PC-9 (cell line): ENCODE results near the gene ARHGAP8. TPM values are rescaled to one million over a fixed set of nuclear protein-coding genes. Genes with fewer than 3 reads are reported as not detected.

Source experiments
- BruUV-seq: library from RNA; stranded (reverse); fragments of 400-500 nt; replicated peaks from 2 replicates; lab custom pipeline; 2021; lab: Mats Ljungman, UMichigan
- CTCF ChIA-PET: fragments of 300-600 bp; sonication (Branson Sonifier 250); formaldehyde crosslinking; loops from one replicate; lab custom pipeline; 2022; ENCODE audit warnings: antibody characterized with exemption; lab: Charles Lee
- POLR2A ChIA-PET: fragments of 300-600 bp; sonication (Branson Sonifier 250); formaldehyde crosslinking; loops from one replicate; lab custom pipeline; 2022; ENCODE audit warnings: antibody characterized with exemption; ENCODE audit not compliant: unreplicated experiment; lab: Charles Lee
- DNase-seq, 2 experiments: peaks; one replicate each; pipeline versions ENCODE4 v3.0.0 to v3.0.0-alpha.2; 2015 to 2022; ENCODE audit warnings: mixed read lengths in 1 of 2
- H2AFZ ChIP-seq: fragments of 200-600 bp; sonication (generic); 2 replicates; pipeline ENCODE4 v1.8.1; 2017; ENCODE audit warnings: antibody characterized with exemption
- H3F3A ChIP-seq: fragments of 200-600 bp; sonication (generic); 2 replicates; pipeline ENCODE4 v1.8.1; 2017; ENCODE audit warnings: antibody characterized with exemption, mild to moderate bottlenecking, low read depth; ENCODE audit not compliant: insufficient read depth
- H3K27ac ChIP-seq: fragments of 200-600 bp; sonication (generic); 2 replicates; pipeline ENCODE4 v1.6.1; 2016; ENCODE audit warnings: mixed run types
- H3K27me3 ChIP-seq: fragments of 200-600 bp; sonication (generic); 2 replicates; pipeline ENCODE4 v1.6.1; 2016; ENCODE audit warnings: low read depth, mixed run types; ENCODE audit not compliant: insufficient read depth
- H3K36me3 ChIP-seq: fragments of 200-600 bp; sonication (generic); 2 replicates; pipeline ENCODE4 v1.6.1; 2016; ENCODE audit warnings: low read depth, mixed run types
- H3K4me1 ChIP-seq: fragments of 200-600 bp; sonication (generic); replicated peaks from 2 replicates; pipeline ENCODE4 v1.6.1; 2016; ENCODE audit warnings: mixed run types; ENCODE audit not compliant: insufficient read depth
- H3K4me2 ChIP-seq: fragments of 200-600 bp; sonication (generic); 2 replicates; pipeline ENCODE4 v1.6.1; 2017; ENCODE audit warnings: mixed run types
- H3K4me3 ChIP-seq: fragments of 200-600 bp; sonication (generic); 2 replicates; pipeline ENCODE4 v1.6.1; 2016; ENCODE audit warnings: mixed run types
- H3K79me2 ChIP-seq: fragments of 200-600 bp; sonication (generic); 2 replicates; pipeline ENCODE4 v1.6.1; 2017; ENCODE audit warnings: low read depth, mixed run types
- H3K9me2 ChIP-seq: fragments of 200-600 bp; sonication (generic); 2 replicates; pipeline ENCODE4 v1.8.1; 2017; ENCODE audit warnings: mild to moderate bottlenecking; ENCODE audit not compliant: insufficient read depth
- H3K9me3 ChIP-seq: fragments of 200-600 bp; sonication (generic); 2 replicates; pipeline ENCODE4 v1.8.1; 2016; ENCODE audit warnings: low read depth; ENCODE audit not compliant: insufficient read depth
- H4K20me1 ChIP-seq: fragments of 200-600 bp; sonication (generic); 2 replicates; pipeline ENCODE4 v1.8.1; 2017; ENCODE audit not compliant: insufficient read depth
- CTCF ChIP-seq: fragments of 200-600 bp; sonication (generic); conservative IDR thresholded peaks from 2 replicates; pipeline ENCODE4 v1.6.1; 2017; ENCODE audit warnings: mixed run types, antibody characterized with exemption, mild to moderate bottlenecking, moderate library complexity
- EZH2 ChIP-seq: fragments of 200-600 bp; sonication (generic); IDR thresholded peaks from 2 replicates; pipeline ENCODE4 v1.8.0; 2017; ENCODE audit warnings: antibody characterized with exemption, low read depth
- intact Hi-C: fragments of 100-400 bp; cut with micrococcal nuclease; formaldehyde crosslinking; loops from one replicate; pipeline ENCODE4 v1.10.0; 2022; ENCODE audit not compliant: unreplicated experiment
- total RNA-seq: library from RNA; stranded (reverse); gene quantifications from 2 replicates; pipeline ENCODE4 v1.2.3, GENCODE V29; 2021

The ARHGAP8 gene
- total RNA-seq, 1 experiment from 2014 or later: 114 TPM

- BruUV-seq: no TSS peak
- POLR2A ChIA-PET: no interaction called here
- H3K79me2 ChIP-seq: no peaks in the 10 kb centered on the region
- H3K4me1 ChIP-seq: no peaks in the 10 kb centered on the region
- H4K20me1 ChIP-seq: no peaks in the 10 kb centered on the region
- no peaks in the 10 kb centered on the region for H3K9me2 ChIP-seq
- TF ChIP-seq CTCF: no peak
- no peak for TF ChIP-seq EZH2
- H3K27ac ChIP-seq: no peak overlapping the region
- H3K27me3 ChIP-seq: no peaks in the 10 kb centered on the region
- no peak overlapping the region for H3K4me2 ChIP-seq
- intact Hi-C loops: no loop called here
- H2AFZ ChIP-seq: no peak overlapping the region
- DNase-seq: no peak
- peaks cover 3% of the 10 kb centered on the region; the same call in 1 of the 2 replicates for H3F3A ChIP-seq
- H3K36me3 ChIP-seq: peaks cover 4% of the 10 kb centered on the region; the same call in 1 of the 2 replicates
- CTCF ChIA-PET: no interaction called here
- H3K4me3 ChIP-seq: no peak overlapping the region
- no peaks in the 10 kb centered on the region; the same call in 1 of the 2 replicates for H3K9me3 ChIP-seq
Observed at GRCh38 chr22:44846726-44847275, 94.4 kb downstream of the ARHGAP8 start.

GRCh38 chr22:44847380-44847779 is 95.0 kb downstream of the ARHGAP8 start:
- H3K36me3 ChIP-seq: peaks cover 4% of the 10 kb centered on the region; the same call in 1 of the 2 replicates
- H3K27me3 ChIP-seq: no peaks in the 10 kb centered on the region
- ChIA-PET CTCF (no interaction called here), POLR2A (no interaction called here)
- intact Hi-C loops: no loop called here
- H4K20me1 ChIP-seq: no peaks in the 10 kb centered on the region
- no peak overlapping the region for H2AFZ ChIP-seq
- no peaks in the 10 kb centered on the region for H3K79me2 ChIP-seq
- peaks cover 3% of the 10 kb centered on the region; the same call in 1 of the 2 replicates for H3F3A ChIP-seq
- H3K9me2 ChIP-seq: no peaks in the 10 kb centered on the region
- no peak overlapping the region for H3K4me3 ChIP-seq
- H3K9me3 ChIP-seq: no peaks in the 10 kb centered on the region; the same call in 1 of the 2 replicates
- H3K27ac ChIP-seq: no peak overlapping the region
- BruUV-seq: no TSS peak
- H3K4me1 ChIP-seq: no peaks in the 10 kb centered on the region
- DNase-seq: no peak
- TF ChIP-seq EZH2: no peak
- no peak for TF ChIP-seq CTCF
- H3K4me2 ChIP-seq: no peak overlapping the region

- H3K9me3 ChIP-seq: no peaks in the 10 kb centered on the region; the same call in 1 of the 2 replicates
- no peak overlapping the region for H3K27ac ChIP-seq
- no peaks in the 10 kb centered on the region for H4K20me1 ChIP-seq
- ChIA-PET CTCF (no interaction called here), POLR2A (no interaction called here)
- TF ChIP-seq EZH2: no peak
- no peak for TF ChIP-seq CTCF
- no peaks in the 10 kb centered on the region for H3K79me2 ChIP-seq
- BruUV-seq: no TSS peak
- intact Hi-C loops: no loop called here
- H3F3A ChIP-seq: peaks cover 3% of the 10 kb centered on the region; the same call in 1 of the 2 replicates
- no peak overlapping the region for H3K4me2 ChIP-seq
- no peak overlapping the region for H3K4me3 ChIP-seq
- no peak for DNase-seq
- H3K4me1 ChIP-seq: no peaks in the 10 kb centered on the region
- no peaks in the 10 kb centered on the region for H3K27me3 ChIP-seq
- H3K9me2 ChIP-seq: no peaks in the 10 kb centered on the region
- H2AFZ ChIP-seq: no peak overlapping the region
- H3K36me3 ChIP-seq: peaks cover 4% of the 10 kb centered on the region; the same call in 1 of the 2 replicates
Observed at GRCh38 chr22:44847892-44848291, 95.5 kb downstream of the ARHGAP8 start.
